NCI-H748 (cell line): Measurements from ENCODE around the gene GPR101.

Source experiments
- DNase-seq: peaks from one replicate; lab custom pipeline; 2025; ENCODE audit not compliant: unreplicated experiment; lab: John Stamatoyannopoulos, UW

GPR101 gene, protein sequence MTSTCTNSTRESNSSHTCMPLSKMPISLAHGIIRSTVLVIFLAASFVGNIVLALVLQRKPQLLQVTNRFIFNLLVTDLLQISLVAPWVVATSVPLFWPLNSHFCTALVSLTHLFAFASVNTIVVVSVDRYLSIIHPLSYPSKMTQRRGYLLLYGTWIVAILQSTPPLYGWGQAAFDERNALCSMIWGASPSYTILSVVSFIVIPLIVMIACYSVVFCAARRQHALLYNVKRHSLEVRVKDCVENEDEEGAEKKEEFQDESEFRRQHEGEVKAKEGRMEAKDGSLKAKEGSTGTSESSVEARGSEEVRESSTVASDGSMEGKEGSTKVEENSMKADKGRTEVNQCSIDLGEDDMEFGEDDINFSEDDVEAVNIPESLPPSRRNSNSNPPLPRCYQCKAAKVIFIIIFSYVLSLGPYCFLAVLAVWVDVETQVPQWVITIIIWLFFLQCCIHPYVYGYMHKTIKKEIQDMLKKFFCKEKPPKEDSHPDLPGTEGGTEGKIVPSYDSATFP

DNA sequence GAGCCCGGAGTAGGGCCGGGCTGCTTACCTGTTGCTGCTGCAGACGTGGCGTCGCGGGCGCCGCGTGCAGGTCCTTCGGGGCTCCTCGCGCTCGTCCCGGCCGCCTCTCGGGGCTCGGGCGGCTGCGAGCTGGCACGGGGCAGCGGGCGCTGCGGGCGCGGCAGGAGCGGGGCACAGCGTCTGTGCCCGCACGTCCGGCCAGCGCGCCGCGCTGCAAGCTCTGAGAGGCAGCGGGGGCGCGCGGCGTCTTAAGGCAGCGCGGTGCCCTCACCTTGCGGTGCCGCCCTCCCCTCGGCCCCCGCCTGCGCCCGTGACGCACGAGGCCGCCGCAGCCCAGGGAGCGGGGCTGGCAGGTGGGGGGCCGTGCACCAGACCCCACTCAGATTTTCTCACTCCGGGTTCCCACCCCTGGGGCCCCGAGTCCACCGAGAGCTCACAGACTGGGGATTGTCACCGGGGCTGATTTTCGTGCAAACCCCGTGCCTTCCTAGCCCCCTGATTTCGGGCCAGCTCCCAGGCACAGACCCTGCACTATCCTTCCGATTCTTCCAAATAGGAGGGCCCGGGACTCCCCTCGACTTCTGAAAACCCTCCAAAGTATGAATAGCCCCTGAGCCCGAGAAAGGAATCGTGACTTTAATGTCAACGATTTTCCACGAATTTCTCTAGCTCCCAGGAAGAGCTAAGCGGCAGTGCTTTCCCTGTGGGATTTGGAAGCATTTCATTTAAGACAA lies at the start of gene GPR101:
Gene GPR101, minus strand, starts transcription at position 222 of the 734 bp plus-strand sequence. CDS start 2,321 bp downstream, outside the sequence.
- DNase-seq, result peak; percentile 30

DNA sequence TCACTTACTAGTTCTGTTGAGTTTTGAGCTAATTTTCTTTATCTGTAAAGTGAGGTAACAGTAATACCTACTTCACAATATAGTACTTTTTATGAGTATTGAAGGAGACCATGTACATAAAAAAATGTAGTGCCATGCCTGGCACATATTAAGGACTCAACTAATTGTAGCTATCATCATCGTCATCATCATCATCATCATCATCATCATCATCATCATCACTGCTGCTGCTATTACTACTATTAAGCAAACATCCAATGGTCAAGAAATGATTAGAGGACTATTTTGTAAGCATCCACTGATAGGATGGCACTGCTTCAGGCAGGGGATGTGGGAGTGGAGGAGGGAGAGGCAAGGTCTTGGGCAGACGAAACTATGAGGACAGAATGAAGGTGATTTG lies 47.4 kb upstream of the GPR101 start:
- DNase-seq, result no peak

DNA sequence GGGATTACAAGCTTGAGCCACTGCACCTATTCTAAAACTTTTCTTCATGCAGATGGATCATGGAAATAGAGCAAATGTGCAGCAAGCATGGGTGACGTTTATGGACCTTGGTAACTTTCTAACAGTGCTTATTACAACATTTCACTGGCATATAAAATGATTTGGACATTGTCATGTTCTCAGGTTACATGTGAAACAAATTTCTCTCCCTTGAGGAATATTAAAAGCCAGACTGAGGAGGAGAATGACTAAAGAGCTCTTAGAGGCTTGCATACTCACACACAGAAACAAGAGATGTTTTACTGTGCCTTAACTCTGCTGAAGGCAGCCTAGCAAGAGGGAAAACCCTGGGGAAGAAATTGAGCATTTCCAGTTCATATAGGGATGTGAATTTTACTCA lies 38.6 kb upstream of the GPR101 start:
- DNase-seq, result no peak

DNA sequence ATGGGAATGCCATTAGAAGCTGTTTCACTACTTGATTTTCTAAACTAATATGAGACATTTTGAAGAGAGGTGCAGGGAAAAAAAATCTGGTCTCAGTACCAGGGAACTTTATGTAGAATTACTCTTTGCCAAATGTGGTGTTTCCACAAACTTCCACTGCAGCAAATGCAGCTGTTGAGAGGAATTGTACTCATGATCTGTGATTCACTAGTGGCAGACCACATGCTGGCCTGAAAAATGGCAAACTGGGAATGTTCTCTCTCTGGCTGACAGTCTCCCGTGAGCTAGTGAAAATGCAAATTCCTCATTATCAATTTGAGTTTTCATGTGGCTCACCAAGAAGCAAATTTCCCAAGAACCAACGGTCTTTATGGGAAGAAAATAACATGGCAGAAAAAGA lies 37.8 kb upstream of the GPR101 start:
- DNase-seq, result no peak

DNA sequence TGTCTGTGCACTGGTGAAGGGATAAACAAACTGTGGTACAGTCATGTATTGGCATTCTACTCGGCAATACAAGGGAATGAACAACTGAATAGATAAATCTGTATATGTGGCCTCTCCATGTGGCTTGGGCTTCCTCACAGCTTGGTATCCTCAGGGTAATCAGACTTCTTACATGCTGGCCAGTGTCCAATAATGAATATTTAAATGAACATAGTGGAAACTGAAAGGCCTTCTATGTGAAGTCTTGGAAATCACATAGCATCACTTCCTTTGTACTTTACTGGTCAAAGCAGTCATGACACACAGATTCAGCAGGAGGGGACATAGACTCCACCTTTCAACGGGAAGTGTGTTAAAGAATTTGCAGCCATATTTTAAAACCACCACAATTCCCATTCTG lies 33.4 kb upstream of the GPR101 start:
- DNase-seq, result no peak

DNA sequence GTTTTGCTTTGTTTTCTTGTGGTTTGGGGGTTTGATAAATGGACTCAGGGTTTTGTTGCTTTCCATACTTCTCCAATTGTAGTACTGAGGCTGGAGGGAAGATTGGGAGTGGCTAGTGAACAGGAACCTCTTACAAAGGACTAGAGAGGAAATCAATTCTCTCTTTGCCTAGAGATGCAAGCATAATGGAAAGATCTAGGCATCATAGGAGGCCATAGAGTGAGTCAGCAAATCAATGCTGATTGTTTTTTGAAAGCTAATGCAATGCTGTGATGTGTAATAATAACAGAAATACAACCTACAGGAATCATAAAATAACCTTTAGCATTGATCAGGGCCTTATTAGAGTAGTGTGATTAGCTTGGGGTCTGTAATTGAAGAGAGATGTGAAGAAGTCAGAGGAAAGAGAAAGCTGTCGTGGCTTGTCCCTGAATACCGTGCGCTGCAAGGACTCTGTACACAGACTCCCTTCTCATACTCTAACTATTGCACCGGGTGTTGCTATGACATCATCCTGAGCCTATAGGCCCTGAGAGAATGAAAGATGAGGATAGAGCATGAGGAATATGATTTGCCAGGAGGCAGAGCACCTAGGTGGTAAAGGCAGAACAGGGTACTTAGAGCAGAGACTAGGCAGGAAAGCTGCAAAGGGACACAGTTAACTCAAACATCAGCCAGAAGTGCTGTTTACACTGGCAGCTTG lies 29.3 kb upstream of the GPR101 start:
- peak; percentile 18 for DNase-seq

DNA sequence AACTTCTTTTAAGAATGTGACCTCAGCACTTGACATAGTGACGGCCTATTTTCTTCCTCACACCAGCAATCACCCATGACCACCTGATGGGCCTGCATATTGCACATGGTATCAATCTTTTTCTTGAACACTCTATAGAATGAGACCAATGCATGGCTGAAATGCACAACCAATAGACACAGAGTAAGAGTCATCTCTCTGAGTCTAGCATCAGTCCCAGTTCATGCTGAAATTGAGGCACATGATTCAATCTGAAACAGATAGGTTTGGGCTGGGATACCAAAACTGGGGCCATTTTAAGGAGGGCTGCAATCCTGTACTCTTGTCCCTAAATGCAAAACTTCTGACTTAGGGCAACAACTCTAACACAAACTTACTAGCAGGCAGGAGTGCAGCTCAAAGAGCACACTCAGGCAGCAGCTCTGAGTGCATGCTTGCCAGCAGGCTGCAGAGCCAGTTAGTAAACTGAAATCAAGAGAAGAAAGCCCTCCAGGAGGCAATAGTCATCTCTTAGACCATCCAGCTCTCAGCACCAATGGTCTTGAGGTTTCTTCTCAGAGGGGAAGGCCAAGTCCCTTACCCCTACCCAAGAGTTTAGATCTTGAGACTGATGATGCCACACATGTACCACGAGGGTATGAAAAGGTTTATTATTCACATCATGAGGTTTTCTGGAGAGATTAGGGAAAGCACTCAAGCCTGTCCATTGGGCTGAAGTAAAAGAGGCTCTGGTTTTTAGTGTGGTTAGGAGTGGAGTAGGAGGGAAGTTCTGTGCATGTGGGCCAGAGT lies 24.7 kb upstream of the GPR101 start:
- DNase-seq, result no peak

DNA sequence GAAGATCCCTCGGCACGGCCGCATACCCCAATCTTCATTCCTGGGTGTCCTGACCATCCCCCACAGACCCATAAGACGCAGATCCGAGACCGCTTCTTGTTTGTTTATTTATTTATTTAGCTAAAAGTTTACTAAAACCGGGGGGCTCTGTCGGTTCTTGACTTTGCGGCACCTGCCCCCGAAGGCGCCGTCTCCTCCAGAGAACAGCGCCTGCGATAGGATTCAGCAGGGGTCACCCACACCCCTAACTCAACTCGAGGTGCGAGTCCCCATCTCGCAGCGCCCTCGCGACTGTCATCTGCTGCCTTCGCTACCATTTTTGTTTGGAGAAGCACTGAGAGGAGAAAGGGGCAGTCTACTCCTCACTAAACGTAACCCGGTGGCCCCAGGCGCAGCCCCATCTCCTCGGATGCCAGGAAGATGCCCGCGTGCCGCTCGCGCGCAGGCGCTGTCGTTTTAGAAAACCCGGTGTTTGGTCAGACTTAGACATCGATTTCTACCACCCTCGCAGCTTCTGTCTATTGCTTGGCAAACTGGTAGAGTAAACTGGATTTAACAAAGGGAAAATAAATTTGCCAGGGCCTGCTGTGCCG lies 18.9 kb upstream of the GPR101 start:
- peak; percentile 52 for DNase-seq

DNA sequence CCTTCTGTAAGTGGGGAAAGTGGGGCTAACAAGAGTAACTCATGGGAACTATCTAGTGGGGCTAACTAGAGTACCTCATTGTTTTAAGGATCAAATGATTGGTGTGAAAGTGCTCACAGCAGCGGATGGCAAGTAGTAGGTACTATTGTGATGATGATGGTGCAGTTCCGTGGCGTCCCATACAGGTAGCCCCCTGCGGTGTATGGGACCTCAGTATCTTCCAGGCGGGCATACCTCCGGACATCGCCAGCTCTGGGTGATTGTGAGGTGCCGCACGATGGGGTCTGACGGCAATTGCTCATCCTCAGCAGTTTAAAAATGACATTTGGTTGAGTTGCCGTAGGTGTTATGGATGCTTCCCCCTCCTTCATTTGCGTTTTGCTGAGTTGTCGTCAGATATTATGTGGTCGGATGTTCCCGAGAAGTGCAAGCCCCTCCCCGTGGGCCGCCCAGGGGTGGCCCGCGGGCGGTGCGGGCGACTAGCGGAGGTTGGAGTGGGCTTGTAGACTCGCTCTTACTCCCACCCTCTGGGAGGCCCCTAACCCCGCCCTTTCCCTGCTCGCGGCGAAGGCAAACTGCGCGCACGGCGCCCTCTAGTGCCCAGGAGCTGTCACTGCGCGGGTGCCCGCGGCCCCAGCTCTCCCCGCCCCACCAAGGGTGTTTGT lies 18.3 kb upstream of the GPR101 start:
- DNase-seq, result peak; percentile 77

DNA sequence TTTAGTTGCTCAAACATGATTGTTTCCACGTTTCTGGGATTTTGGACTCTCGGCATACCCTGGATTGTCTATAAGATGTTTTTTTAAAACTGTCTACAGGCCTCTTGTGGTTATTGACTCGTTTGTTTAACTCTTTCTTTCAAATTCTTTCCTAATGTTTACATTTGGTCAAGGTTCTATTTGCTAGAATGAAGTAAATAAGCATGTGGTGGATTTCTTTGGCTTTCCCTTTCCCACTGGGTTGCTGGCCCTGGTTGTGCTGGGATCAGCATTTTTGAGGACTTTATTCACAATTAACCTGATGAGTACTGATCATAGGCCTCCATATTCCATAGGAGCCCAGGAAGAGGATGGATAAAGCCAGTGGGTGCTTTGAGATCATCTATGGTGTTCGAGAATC lies 11.1 kb upstream of the GPR101 start:
- no peak for DNase-seq

DNA sequence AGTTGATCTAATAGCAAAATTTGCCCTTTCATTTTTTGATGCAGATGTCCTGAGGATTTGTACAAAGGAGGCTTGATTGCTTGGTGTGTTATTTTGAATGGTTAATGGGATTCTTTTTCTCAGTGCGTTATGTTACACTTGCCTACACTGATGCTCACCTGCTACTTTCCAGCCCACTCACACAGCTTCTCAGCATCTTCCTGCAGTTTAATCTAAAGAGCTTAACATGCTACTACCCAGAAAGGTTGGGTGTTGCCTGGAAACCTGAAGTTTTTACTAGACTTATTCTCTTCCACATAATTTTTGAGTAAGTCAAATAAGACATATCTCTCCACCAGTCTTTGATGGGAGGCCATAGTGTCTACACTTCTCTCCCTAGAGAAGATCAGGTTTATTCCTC lies 9.9 kb upstream of the GPR101 start:
- DNase-seq, result no peak

DNA sequence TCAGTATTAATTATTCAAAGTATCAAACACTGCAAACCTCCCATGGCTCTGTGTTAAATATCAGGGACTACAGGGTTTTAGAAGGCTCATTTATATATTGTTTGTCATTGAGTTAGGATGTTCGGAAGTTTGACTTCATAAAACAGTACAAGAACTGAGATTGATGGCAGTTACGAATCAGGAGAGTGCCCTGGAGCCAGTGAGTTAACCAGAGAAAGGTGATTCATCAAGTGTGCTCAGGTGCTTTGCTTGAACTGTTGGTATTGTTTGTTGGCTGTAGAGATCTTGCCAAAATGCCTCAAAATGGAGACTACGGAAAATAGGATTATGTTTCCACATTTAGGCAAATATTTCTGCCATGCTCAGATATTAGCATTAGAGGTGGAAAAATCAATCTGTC lies 7.5 kb upstream of the GPR101 start:
- no peak for DNase-seq

DNA sequence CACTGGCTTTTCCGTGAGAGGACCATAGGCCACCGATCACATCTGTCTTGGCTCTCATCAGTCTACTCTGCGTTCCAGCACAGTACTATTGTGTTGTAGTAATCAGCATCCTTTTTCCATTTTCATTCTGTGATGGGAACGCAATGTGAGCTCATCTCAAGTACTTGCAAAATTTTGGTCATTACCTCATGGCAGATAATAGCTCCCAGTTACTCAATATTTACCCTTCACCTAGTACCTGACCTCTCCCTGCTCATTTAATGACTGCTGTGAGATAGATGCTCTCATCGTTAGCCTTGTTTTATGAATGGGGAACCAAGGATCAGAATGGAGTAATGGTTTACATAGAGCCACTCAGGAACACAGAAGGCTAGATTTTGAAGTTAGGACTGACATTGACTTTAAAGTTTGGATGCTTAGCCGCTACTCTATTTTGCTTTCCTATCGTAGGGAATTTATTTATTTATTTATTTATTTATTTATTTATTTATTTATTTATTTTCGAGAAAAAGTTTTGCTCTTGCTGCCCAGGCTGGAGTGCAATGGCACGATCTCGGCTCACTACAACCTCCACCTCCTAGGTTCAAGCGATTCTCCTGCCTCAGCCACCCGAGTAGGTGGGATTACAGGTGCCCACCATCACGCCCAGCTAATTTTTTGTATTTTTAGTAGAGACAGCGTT lies 6.5 kb upstream of the GPR101 start:
- DNase-seq, result peak; percentile 71

DNA sequence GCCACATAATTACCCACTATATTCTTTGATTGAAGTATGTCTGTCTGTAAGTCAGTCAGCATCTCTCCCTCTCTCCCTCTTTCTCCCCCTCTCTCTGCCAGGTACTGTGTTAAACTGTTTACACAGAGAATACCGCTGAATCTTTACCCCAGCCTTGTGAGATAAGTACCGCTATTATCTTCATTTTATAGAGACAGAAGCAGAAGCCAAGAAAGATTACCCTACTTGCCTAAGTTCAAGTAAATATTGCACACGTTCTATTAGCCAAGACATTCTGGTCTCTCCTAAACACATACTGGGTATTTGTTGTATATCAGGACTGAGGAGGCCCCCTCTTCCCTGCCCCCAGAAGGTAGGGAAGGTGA lies 695 bp upstream of the GPR101 start:
- DNase-seq, result no peak

DNA sequence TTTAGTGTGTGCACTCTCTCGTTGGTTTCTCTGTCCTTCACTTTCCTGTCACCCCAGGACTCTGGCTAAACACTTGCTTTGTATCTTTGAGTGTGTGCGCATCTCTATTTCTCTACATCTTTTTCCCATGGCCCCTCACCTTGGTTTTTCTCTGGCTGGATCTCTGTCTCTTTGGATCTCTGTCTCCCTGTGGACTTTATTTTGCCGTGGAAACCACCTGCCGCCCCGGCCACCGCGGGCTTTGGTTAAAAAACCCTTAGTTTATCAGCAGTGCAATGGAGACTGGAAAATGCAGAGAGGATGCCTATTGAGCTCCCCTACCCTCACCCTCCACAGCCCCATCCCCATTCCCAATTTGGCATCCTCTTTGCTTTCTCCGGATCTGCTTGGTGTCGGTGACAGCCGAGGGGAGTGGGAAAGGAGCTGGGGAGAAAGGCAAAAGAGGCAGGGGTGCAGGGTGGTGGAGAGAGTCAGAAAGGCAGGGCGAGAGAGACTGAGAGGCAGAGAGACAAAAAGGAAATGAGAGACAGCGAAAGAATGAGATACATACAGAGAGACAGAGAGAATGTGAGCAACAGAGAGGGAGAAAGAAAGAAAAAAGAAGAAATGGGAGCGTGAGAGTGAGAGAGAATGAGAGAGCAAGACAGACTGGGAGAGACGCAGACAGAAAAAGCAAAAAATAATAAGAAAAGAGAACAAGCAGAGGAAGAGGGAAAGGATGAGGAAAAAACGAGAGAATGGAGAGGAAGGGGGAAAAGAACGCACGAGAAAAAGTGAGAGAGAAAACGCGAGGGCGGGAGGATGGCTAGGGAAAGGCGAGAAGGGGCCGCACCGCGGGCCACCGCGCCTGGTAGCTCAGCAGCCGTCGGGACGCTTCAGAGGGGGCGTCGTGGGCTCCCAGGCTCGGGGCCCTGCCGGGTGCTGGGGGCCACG lies 688 bp downstream of the GPR101 start:
- no peak for DNase-seq

DNA sequence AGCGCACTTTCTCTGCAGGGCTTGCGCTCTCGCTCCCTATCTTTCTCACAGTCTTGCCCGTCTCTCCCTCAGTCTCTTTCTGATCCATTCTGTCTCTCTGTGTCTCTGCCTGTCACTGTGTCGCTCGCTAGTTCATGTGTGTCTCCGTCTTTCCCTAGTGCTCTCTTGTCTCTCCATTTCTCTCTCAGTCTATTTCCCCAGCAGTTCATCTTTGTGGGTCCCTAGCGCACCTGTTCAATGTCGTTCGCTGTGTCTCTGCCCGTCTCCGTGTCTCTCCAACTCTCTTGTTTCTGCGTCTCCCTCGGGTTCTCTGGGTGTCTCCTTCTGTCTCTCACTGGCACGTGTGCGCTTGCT lies 1.5 kb downstream of the GPR101 start:
- no peak for DNase-seq

DNA sequence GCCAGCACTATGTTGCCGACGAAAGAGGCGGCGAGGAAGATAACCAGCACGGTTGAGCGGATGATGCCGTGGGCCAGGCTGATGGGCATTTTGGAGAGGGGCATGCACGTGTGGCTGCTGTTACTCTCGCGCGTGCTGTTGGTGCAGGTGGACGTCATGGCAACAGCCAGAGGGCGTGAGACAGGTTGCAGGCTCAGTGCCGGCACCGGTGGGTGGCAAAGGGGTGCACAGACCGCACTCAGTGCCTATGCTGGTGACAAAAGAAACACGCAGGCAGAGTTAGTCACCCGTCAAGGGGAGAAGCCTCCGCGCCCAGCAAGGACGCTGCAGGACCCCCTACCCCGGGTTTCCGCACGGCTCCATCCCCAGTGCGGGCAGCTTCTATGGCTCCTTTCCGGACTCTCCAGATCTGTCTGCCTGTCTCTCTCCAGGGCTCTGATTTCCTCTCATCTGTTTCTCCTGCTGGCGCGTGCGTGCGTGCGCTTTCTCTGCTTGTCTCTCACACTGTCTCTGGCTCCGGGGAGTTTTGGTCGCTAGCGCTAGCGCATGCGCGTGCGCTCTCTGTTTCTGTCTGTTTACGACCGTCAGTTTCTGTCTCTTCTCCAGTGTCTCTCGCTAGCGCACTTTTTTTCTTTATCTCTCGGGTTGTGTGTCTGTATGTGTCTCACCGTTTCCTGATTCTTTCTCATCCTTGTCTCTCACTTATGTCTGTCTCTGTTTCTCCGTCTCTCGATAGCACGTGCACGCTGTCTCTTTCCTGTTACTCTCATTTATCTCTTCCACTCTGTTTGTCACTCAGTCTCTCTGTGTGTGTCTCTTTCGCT lies 2.1 kb downstream of the GPR101 start:
- DNase-seq, result peak; percentile 74

DNA sequence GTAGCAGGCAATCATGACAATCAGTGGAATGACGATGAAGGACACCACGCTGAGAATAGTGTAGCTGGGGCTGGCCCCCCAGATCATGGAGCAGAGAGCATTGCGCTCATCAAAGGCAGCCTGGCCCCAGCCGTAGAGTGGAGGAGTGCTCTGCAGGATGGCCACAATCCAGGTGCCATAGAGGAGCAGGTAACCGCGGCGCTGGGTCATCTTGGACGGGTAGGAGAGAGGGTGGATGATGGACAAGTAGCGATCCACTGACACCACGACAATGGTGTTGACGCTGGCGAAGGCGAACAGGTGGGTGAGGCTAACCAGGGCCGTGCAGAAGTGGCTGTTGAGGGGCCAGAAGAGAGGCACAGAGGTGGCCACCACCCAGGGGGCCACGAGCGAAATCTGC lies 2.8 kb downstream of the GPR101 start:
- no peak for DNase-seq
